GM19452 (cell line): ENCODE measurements around the gene LRRC4C.

Experiments
- ATAC-seq: cut with Tn5 transposase; IDR thresholded peaks from one replicate; pipeline ENCODE4 v1.9.1; 2021; ENCODE audit not compliant: unreplicated experiment

LRRC4C gene

DNA sequence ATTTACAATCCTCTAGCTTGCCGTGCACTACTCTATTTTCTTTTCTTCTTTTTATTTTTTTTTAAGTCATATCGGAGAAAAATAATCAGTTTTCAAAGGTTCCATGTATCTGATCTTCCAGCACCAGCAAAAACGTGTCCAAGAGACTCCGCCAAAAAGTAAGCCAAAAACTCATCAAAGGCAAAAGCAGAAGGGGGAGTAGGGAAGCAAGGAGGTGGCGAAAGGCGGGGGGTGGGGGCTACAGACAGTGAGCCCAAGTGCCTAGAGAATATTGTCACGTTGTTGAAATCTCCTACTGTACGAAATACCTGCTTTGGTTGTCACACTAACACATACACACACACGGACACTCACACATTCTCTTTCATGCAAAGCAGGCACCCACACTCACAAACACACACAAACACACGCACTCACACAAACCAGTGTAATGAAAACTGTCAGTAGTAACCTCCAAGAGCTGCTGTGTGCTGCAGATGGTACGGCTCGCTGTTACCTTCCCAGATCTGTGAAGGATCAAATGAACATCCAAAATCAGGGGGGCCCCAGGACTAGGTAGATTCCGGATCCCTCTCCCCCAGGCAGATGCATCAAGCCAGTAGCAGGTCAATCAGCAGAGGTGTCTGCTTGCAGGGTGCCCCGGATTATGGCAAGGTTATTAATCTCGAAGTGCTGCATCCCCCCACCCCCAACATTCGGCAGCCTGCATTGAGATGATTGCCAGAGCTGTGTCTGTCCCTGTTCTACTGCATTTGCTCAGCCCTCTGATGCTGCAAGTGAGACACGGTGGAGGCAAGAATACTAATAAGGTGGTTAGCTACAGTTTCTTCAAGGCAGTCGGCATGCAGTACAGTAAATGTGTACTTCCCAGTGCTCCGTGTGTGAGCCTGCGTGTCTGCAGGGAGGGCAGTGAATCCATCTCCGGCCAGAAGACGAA, at the start of gene LRRC4C:
Gene LRRC4C, minus strand, starts transcription at position 188 of the 937 bp plus-strand sequence.
- ATAC-seq = no peak

DNA sequence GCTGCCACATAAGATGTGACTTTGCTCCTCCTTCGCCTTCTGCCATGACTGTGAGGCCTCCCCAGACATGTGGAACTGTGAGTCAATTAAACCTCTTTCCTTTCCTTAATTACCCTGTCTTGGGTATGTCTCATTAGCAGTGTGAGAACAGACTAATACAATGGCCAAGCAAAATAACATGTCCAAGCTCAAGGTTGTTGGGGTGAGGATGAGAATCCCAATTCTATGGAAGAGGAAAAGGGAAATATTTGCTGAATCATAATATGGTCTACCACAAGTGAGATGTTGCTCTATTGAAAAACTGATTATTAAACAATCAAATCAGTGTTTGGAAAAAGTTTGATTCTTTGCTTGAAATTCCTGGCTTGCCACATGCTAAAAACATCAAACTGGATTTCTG, 48.7 kb upstream of the LRRC4C start:
- no peak for ATAC-seq

- no peak for ATAC-seq
Observed at GRCh38 chr11:41499429-41499828, 40.0 kb upstream of the LRRC4C start.

DNA sequence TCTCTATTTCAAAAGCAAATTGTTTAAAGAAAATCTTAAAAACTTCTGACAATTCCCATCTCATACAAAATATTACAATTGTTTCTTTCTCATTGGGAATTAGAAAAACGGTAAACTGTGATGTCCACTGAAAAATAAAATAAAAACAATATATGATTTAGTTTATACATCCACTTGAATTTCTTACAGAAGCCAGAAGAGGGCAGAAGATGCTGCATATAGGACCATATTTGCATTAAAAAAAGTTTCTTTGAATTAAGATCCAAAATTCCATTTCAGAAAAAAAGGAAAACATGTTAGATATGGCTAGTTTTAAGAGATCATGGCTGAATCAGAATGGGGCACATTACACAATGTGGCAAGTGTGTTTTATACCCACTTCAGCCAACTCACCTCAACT, 39.3 kb upstream of the LRRC4C start:
- no peak for ATAC-seq

DNA sequence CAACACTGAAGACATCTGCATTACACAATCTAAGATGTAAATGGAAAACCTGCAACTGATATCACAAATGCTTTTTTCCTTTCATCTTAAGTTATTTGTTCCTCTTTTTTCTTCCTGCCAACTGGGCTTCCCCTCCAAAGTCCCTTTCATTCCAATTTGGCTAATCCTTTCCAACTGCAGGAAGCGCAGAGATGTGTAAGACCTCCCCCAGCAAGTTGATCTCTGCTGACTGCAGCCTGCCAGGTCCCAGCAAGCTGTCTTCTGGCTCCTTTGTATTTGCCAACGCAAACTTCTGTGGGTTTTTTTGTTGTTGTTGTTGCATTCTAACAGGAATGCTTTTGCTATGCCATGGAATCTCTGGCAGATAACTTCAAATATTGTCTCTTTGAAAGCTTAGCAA, 38.5 kb upstream of the LRRC4C start:
- ATAC-seq = no peak

DNA sequence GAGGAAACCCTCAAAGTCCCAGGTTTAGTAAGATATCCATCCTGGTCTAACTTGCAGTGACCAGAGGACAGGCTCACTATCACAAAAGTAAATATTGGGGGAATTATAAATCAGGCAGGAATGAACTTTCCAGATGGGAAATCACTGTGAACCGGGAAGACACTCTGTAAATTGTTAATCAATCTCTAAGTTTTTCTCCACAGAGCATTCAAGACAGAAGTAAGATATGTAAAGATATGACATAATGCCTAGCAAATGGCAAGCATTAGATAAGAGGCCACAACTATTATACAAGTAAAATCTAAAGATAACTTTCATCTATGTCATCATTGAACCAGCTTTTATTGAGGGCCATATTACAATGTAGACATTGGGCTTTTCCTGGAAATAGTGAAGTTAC, 35.3 kb upstream of the LRRC4C start:
- no peak for ATAC-seq

- ATAC-seq = no peak
Observed at GRCh38 chr11:41486424-41486823, 27.0 kb upstream of the LRRC4C start.

DNA sequence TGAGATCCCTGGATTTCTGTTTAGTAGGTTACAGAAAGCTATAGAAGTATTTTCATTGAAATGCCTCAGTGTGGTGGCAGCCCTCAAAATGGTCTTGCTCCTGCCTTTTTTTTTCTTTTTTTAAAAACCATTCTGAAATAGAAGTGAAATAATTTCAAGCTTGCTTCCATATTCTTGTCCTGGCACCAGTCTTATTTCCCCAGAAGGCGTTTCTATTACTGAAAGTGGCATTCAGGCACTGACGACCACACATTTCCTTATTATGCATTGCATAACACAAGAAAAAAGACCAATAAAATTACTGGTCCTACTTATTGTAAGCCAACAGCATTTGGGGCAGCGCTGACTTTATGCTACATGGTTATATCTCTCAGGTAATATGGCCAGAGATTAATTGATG, 24.5 kb upstream of the LRRC4C start:
- ATAC-seq = no peak

- ATAC-seq = no peak
Observed at GRCh38 chr11:41479179-41479578, 19.7 kb upstream of the LRRC4C start.

GRCh38 chr11:41461057-41461681, 1.7 kb upstream of the LRRC4C start:
- ATAC-seq = no peak

GRCh38 chr11:41458641-41459040, 811 bp downstream of the LRRC4C start:
- ATAC-seq = no peak

DNA sequence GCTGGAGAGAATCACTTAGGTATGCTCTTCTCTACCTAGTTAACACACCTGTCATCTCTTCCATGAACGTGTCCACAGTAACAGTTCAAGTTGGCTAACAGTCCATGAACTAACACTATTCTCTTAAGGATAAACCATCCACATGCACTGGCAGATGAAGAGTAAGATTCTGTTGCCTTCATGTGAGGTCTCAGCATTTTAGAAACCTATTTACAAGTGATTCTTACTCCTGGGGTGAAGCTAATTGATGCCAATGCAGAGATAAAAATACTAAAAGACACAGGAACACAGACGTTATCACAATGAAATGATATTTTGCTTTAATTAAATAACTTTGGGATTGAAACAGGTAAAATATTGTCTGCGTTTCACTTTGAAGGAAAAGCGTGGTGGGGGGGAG, 1.3 kb downstream of the LRRC4C start:
- ATAC-seq = no peak

- ATAC-seq = no peak
Observed at GRCh38 chr11:41457216-41458014, 2.0 kb downstream of the LRRC4C start.

DNA sequence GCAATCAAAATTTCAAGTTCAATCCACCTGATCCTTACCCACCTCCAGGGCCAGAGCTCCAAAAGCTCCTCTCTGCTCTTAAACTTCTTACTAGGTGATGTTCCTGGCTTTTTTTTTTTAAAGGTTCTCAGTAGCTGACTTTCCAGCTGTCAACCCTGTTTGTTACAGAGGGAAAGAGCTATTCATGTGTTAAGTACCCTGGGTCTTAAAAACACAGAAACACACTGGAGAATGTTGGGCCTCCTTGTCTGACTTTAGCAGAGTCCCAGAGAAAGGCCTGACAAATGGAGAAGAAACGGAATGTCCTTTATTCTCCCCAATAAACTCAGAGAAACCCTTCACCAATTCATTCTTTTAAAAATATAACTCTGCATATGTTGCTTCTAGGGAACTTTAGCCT, 3.2 kb downstream of the LRRC4C start:
- no peak for ATAC-seq

- ATAC-seq = no peak
Observed at GRCh38 chr11:41451011-41451410, 8.4 kb downstream of the LRRC4C start.

GRCh38 chr11:41449483-41450050, 9.9 kb downstream of the LRRC4C start:
- ATAC-seq = no peak

- no peak for ATAC-seq
Observed at GRCh38 chr11:41446566-41446965, 12.9 kb downstream of the LRRC4C start.

DNA sequence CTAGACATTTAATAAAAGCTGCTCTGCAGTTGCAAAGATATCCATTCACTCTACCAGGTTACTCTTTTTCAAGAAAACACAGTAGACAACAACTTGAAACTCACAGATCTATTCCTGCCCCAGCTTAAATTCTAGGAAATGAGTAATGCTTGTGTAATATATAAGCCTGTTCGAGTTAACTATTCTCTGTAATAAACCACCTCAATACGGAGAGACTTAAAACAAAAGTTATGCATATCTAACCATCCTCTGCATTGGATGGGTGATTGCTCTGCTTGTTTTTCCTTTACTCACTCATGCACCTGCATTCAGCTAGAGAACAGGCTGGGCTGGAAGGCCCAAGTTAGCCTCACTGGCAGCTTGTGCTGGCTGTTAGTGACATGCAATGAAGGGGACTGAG, 13.3 kb downstream of the LRRC4C start:
- no peak for ATAC-seq

DNA sequence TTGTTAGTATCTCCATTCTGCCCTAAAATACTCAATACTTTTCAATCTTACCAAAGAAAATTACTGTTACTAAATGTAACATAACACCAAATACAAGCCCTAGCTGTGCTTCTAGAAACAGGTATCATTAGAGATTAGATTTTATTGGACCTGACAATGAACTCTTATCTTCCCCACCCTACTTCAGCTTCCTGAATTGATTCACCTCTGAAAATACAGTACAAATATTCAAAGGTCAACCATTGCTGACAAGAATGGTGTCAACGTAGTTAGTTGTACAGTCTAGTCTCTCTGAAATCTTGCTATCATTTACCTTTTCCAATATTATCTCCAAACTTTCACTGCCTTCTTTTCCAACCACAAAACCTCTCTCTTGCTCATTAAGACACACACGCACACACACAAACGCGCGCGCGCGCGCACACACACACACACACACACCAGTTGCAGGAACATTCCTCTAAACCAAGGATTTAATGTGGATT, 22.4 kb downstream of the LRRC4C start:
- no peak for ATAC-seq

GRCh38 chr11:41435531-41435930, 23.9 kb downstream of the LRRC4C start:
- no peak for ATAC-seq

DNA sequence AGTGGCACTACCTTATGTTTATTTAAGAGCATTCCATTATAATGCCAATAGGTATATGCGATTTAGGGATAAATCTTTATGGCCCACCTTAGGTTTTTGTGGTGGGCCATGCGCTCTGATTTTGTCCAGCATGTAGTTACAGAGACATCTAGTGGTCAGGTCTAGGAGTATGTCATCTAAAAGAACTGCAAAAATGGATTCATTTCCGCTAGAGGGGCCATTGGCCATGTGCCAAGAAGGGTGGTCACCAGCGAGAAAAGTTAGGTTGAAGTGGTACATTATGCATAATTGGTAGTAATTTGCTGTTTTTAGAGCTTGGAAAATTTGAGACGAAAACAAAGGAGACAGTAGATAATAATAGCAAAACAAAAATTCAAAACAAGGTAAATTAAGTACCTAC, 27.7 kb downstream of the LRRC4C start:
- ATAC-seq = no peak
